Suppressor macrophage (primary cell): ENCODE data around the gene CDC45.

ENCODE experiments used
- DNase-seq, 4 experiments: peaks; one replicate each; pipeline ENCODE4 v3.0.0-alpha.2; 2020 to 2022

CDC45 gene

DNA sequence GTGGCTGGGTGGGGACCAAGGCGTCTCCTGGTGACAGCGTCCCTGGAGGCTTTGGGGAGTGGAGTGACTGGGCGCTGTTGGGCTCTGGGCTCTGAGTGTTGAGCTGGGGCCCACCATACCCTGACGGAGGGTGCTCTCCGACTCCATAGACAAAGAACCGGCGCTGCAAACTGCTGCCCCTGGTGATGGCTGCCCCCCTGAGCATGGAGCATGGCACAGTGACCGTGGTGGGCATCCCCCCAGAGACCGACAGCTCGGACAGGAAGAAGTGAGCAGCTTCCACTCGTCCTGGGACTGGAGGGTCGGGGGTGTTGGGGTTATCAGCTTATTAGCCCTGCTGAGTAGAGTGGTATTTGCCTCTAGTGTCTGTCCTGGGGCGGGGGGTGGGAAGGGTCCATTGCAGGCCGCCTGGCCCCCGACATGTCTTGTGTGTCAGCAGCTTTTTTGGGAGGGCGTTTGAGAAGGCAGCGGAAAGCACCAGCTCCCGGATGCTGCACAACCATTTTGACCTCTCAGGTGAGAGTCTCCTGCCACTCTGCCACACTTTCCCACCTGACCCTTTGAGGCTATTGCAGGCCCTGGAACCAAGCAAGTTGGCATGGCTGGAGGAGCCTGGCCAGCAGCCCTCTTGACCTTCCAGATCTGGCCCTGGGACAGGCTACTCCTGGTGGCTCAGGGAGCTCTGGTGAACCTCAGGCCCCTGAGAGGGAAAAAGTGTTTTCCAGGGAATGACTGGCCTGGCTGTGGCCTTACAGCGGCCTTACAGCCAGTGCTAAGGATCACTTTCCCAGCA is 36.9 kb downstream of the CDC45 start:
- no peak for DNase-seq

DNA sequence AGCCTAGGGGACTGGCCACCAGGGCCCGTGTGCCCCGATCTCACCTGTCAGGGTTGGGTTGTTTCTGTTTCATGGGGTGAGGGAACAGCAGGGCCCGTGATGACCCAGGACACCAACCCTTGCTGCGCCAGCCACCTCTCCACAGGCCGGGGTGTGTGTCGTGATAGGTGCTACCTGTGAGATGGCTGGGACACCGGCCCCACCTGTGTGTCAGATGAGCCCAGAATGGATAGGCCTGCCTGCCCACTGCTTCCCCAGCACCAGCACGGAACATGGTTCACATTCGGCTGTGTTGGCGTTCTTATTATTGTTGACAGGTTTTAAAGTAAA is 37.4 kb downstream of the CDC45 start:
- no peak for DNase-seq

DNA sequence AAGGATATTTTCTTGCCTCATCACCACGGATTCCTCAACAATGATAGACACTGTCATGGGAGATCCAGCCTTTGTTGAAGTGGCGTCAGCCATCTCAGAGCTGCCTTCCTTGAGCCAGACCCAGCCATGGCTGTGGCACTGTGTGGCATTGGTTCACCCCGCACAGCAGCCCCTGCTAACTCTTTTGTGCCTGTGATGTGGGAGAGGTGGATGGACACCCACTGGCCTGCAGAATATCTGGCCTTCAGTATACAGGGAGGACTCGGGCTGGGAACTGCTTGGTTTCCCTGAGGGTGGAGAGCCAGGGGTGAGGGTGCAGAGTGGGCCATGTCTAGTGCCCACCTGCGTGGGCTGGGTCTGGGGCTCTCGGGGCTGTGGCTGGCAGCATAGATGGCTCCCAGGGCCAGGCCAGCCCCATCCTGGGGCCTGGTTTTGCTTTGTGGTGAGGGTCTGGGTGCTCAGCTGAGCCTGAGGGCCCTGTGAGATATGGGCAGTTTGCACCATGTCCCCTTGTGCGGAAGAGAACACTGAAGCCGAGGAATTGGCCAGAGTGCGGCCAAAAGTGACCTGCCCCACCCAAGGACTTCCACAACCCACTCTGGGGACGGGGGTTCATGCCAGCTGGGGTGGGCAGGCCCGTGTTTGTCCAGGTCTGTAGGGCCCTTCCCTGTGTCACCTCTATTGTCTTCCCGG is 38.3 kb downstream of the CDC45 start:
- DNase-seq = no peak

DNA sequence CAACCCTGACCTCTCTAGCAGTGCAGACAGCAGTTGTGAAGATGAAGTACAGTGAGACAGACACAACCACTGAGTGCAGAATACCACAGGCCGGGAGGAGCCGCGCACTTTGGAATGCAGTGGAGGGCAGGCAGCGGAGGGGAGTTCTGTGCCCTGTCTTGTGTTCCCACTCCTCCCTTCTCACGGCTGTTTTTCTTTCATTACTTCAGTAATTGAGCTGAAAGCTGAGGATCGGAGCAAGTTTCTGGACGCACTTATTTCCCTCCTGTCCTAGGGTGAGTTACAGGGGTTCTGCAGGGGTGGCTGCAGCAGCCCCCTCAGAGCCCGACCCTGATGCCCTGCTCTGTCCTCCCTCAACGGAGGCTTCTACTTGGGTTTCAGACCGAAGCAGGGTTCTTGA is 38.9 kb downstream of the CDC45 start:
- no peak for DNase-seq

DNA sequence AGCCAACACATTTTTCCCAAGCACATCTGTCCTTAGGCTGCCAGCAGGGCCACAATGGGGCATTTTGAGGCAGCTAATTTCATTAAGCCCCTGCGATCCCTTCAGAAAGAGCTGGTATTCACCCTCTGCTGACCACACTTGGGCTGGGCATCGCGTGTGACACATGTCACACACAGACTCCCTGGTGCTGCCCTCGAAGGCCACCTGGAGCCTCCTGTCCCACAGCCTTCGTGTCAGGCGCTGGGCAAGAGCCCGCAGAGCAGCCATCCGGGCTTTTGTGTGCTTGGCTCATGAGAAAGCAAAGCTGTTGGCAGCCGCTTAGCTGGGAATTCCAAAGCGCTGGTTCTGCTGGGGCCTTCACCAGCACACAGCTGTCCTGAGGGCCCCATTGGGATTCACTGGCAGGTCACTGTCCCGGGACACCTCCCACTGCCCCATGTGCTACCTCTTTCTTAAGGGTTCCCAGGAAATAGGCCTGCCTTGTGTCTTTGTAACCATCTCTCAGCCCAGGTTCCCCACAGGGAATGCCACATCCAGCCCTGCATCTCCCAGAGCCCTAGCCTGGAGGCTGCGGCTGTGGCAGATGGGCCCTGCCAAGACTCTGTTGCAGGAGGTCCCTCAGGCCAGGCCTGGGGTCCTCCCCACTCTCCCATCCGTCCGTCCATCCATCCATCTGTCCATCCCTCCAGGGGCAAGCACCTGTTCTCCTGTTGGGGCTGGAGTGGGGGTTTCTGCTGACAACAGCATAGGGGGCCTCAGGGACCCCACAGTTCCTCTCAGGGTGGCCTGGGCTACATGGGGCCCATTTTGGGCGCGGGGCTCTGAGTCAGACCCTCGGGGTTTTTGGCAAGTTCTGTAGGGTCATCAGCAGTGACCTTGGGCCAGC is 39.6 kb downstream of the CDC45 start:
- DNase-seq = no peak

DNA sequence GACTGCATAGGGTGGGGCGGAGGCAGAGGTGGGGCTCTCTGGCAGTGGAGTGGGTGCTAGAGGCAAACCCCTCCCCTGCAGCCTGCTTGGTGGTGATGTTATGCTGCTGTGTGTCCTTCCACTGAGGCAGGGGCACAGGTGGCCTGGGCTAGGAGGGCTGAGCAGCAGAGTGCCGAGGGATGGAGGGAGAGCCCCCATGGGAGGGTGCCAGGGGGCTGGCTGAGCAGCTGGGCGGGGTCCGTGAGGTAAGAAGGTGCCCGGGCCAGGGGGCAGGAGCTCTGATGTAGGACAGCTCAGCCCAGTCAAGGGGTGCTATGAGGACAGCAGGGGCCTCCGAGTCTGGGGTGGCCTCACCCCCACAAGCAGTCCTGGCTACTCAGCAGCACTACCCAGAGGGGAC is 40.3 kb downstream of the CDC45 start:
- no peak for DNase-seq

DNA sequence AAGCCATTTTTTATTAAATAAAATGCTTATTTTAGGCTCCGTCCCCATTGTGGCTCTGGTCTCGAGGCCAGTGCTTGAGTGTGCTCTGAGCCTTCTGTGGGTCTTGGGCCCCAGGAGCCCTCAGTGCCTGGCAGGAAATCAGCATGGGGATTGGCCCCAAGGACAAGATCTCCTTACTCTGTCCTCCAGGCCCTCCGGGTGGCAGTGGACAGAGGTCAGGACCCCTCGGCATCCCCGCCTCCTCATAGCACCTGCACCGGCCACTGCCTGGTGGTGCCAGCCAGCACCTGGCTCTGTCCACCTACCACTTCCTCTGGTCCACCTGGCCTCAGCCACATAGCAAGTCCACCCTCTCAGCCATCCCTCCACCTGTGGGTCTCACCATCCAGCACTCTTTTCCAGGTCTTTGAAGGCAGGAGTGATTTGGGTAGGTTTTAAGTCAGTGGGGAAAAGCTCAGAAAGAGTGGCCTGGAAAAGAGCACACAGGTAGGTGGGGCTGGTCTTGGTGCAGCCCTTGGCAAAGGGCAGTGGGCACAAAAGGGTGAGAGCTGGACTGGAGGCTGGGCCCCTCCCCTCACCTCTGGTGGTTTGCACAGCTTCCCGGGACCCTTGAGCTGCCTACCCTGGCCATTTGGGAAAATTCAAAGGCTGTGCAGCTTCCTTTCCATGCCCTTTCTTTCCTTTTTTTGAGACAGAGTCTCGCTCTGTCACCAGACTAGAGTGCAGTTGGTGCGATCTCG is 41.0 kb downstream of the CDC45 start:
- no peak for DNase-seq

DNA sequence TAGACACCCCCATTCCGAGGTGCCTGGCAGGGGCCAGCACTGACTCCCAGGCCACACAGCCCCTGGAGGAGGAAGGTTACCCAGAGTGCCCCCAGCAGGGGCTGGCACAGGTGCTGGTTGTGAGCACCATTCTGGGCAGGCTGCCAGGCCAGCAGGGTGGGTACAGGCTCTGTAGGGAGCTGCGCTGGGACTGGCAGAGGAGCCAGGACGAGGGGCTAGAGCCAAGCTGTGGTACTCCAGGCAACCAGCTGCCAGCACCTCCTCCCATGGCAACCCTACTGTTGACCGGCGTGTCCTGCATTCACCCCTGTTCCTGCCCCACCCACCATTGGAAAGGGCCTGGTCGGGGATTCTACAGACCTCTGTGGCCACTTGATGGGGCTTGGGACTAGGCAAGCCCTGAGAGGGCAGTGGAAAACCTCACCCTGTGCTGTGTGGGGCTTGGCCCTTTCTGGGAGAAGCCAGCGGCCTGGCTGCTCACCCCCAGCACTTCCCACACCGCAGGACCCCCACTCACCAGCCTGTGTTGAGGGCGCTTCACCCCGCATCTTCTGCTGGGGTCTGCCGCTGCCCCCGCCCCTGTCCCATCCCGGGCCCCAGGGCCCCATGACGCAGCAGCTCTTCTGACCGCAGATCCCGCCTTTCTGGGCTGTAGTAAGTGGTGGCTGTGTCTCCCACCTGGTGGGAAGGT is 42.6 kb downstream of the CDC45 start:
- DNase-seq = no peak

DNA sequence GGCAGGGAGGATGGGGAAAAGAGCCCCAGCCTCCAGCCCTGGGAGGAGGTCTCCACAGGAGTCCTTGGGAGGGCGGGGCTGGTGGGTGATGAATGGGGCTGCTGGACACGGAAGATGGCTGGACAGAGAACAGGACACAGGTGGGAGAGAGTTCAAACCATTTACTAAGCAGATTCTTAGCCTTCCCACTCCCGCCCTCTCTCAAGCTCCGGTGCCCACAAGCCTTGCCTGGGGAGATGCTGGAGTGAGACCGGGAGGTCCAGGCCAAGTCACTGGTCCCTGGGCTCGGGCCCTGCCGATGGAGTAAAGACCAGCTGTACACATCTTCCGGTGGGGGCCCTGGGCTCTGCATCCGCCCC is 43.1 kb downstream of the CDC45 start:
- DNase-seq = no peak

DNA sequence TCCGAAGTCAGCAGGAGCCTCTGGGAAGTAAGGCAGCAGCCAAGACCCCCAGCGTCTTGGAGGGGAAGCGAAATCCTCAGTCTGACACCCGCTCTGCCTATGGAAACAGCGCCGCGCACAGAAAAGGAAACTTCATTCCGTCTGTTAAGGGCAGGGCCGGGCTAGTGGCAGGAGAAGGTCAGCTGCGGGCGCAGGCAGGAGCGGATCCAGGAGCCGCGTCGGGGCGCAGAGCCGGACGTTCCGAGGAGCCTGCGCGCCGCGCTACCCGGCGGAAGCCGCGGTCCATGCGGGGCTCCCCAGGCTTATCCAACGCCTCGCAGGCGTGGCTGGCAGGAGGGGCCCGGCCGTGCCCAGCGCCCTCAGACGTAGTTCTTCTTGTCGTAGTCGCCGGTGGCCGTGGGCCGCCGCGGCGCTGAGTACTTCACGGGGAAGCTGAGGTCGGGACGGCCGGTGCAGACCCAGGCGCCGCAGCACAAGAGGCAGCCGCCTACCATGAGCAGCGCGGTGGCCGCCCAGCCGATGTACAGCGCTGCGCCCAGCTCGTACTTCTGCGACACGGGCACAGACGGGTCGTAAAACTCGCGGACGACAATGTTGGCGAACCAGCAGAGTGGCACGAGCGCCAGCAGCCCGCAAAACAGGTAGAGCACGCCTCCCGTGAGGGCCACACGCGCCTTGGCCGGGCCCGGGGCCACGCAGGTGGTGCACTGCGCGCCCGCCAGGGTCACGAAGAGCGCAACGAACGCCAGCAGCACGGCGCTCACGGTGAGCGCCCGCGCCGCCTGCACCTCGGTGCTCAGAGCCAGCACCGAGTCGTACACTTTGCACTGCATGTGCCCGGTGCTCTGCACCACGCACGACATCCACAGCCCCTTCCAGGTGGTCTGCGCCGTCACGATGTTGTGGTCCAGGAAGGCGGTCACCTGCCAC is 43.8 kb downstream of the CDC45 start:
- peak; percentile 5 to 46 (median 18) for DNase-seq

DNA sequence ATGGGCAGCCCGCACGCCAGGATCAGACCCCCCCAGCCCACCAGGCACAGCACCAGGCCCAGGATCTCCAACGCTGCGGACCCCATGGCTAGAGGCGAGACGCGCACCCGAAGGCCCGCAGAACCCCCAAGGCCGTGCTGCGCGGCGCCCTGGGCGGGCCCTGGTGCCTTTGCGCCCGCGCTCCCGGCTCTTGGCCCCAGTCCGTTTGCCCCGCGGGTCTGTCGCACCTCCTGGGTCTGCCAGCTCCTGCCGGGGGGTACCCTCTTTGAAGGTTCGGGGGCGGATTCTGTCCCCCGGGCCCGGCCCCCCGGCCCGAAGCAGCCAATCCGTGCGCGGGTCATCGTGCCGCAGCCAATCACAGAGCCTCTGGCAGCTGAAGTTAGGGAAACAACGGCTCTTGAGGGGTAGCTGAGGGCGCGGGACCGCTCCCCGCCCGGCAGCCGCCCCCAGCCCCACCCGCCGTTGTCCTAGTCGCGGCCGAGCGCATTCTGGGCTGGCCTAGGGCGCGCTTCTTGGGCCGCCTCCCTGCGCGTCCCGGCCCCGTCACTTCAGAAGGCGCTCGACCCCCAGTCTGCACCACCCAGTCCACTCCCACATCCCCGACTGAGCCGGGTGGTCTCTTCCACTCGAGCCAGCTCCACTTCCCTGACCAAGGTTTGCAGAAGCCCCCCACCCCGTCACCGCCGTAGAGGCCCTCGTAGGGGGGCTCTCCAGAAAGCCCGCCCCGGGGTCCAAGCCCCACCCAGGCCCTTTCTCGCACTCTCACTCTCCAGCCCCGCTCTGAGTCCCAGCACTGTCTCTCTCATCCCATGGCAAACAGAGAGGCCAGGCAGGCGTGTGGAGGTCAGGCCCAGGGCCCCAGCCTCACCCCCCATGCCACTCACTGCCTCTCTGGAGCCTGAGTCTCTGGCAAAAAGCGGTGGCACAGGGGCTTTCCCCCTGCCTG is 44.7 kb downstream of the CDC45 start, which contains the start of gene CLDN5:
CLDN5 (minus strand) TSS at position 241 of the 946 bp plus-strand sequence; CDS start at position 86, 155 bp downstream.
- DNase-seq = peak in 1 of 4 experiments; percentile 8

DNA sequence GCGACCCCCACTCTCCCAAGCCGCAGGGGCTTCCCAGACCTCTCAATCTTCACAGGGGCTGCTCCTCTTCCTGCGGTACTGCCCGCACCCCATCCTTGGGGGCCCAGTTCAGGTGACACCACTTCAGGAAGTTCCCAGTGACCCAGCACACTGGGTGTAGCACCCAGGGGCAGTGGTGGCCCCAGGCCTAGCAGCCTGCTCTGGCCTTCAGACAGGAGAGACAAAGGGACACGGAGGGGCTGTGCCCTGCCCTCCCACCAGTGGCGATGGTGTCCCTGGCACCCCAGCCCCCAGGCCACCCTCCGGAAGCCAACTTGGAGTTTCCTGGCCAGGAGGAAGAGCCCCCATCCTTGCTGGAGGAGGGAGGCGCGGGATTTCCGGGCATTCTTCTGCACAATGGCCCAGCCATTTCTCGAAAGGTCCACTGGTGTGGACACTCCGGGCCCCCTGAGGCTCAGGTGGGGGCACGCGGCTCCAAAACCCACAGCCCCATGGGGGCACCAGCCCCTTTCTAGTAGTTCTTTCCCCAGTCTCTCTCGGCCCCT is 45.5 kb downstream of the CDC45 start:
- no peak for DNase-seq

DNA sequence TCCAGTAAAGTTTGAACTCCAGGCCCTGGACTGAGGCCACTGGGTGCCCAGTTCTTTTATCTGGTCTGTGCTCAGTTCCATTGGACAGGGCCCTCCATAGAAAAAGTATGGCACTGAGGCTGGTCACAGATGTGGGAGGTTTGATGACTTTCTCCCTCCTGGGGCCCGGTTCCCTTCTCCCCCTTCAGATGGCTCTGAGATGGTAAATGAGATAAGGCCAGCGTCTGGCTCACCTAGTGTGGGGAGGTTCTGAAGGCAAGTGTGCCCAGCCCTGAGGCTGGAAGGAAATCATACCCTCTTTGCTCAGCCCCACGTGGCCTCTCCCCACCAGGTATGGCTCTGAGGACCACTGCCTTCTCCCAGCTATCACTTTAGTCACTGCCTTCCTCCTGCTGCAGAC is 45.9 kb downstream of the CDC45 start:
- DNase-seq = no peak

DNA sequence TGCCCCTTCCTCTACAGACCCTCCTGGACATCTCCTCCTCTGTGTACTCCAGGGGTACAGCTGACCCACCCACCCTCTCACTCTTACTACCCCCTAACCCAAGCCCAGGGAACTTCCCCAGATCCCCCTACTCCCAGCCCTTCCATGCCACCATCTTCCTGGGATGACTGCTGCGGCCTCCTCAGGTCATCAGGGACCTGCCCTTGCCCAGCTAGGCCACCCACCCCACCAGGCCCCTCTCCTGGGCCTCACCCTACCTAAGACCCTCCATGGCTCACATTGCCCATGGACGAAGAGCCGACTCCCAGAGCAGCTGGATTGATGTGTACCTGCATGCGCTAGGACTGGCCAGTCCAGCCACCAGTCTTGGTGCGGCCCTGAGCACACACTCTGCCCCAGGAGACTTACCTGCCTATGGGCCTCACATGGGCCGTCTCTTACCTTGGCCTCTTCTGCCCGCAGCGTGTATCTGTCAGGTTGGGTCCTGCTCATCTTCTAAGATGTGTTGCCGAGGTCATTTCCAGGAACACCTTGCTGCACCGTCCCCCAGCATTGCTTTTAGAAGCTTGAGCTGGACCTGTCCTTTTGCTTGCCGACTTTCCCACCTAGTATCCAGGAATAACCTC is 46.5 kb downstream of the CDC45 start:
- no peak for DNase-seq

DNA sequence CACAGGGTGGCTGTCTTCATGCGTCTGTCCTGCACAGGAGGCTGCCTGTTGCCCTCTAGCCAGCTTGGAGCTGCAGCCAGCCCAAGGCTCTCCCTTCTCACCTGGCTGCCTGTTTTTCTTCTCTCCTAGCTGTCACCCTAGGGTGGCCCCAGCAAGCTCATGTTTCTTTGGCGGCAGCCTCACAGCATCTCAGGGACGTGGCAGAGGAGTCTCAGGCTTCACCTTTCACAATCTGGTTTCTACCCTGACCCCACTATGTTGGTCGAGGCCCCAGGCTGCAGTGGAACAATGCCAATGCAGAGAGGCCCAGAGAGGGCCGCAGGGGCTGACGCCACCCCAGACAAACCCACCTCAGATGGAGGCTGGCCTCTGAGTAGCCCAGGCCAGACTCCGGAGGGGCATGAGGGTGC is 47.0 kb downstream of the CDC45 start:
- no peak for DNase-seq

DNA sequence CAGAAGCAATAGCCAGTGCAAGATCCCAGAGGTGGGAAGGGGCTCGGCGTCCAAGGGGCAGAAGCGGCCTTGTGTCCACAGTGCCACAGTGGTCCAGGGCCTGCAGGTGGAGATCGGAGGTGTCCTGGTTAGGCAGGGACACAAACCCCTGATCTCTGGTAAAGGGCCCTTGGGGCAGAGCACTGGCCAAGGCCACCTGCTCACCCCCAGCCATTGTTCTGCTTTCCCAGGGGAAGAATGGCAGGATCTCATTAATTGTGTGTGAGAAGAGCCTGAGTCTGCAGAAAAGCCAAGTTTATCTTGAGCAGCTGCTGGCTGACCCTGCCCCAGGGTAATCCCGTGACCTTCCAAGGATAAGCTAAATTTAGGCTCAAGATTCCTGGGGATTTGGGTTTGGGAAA is 47.6 kb downstream of the CDC45 start:
- DNase-seq = no peak

DNA sequence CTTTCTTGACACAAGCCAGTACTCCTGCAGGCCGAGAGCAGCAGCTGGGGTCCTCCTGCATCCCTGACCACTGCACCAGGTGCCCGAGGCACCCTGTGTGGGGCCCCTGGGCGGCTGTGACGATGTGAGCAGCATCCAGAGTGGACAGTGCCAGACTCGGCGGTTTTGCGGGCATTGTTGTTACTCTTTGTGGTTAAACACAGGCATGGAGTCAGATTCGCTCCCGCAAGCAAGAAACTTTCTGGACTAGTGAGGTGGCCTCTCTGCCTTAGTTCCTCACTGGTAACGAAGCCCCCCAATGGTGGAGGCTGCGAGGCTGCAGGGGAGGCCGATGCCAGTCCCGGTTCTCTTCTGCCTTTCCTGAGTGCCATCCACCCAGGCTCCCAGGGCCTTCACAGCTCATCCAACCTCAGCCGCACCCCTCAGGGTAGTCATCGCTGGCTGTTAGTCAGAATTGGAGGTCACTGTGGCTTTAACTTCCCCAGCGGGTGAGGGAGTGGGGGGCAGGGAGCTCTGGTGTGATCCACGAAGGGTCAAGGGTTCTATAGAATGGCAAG is 48.2 kb downstream of the CDC45 start:
- DNase-seq = no peak

DNA sequence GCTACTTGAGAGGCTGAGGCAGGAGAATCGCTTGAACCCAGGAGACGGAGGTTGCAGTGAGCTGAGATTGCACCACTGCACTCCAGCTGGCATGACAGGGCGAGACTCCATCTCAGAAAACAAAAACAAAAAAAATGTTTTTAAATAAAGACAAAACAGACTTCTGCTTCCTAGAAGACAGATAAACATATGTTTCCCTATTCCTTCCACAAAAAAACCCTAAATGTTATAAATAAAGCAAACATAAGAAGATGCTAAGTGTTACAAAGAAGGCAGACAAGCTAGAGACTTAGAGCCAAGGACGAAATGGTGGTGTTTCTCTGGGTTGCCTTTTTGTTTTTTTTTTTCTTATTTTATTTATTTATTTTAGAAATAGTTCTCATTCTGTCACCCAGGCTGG is 50.1 kb downstream of the CDC45 start:
- DNase-seq = no peak

DNA sequence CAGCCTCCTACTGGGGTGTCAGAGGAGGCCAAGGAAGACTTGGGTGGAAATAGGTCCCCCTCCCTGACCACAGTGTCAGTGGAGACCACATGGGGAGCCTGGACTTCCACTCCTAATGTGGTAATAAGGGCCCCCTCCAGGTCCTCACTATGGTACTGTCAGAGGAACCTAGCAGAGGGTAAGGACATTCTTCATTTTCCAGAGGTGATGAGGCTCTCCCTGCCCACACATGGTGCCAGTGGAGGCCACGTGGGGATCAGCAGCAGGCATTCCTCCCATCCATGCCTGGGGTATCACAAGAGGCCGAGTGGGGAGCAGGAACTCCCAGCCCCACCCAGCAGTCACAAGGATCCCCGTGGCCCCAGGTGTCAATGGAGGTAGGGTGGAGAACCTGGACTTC is 51.0 kb downstream of the CDC45 start:
- DNase-seq = no peak
